Peyer's patch (tissue), 4 donors: ENCODE measurements around the gene SNRNP70. TPM values are rescaled to one million over a fixed set of nuclear protein-coding genes. Genes with fewer than 3 reads are reported as not detected.

Experiments
- DNase-seq, 3 donors: peaks; one replicate each; pipeline ENCODE4 v3.0.0-alpha.2; 2017 to 2019
- H3K27ac ChIP-seq, 4 donors: fragments of 200-600 bp; sonication (generic); one replicate each; pipeline ENCODE4 v1.5.1; 2016 to 2019
- H3K27me3 ChIP-seq, 2 donors: fragments of 200-600 bp; sonication (generic); one replicate each; pipeline ENCODE4 v1.5.1; 2019
- H3K36me3 ChIP-seq, 3 donors: fragments of 200-600 bp; sonication (generic); one replicate each; pipeline ENCODE4 v1.5.1; 2016 to 2019
- H3K4me1 ChIP-seq, 4 donors: fragments of 200-600 bp; sonication (generic); one replicate each; pipeline ENCODE4 v1.5.1; 2016 to 2019
- H3K4me3 ChIP-seq, 4 donors: fragments of 200-600 bp; sonication (generic); 1 replicate in 3 of 4; 2 replicates in 1 of 4; pipeline ENCODE4 v1.5.1; 2016 to 2019; ENCODE audit warnings: mild to moderate bottlenecking in 1 of 4
- H3K9me3 ChIP-seq, 4 donors: fragments of 200-600 bp; sonication (generic); one replicate each; pipeline ENCODE4 v1.5.1; 2016 to 2019; ENCODE audit warnings: mild to moderate bottlenecking in 1 of 4
- POLR2A ChIP-seq, 2 donors: fragments of 450-650 bp; IDR thresholded peaks; one replicate each; pipeline ENCODE4 v1.5.1; 2017; ENCODE audit warnings: antibody characterized with exemption in 2 of 2, mild to moderate bottlenecking in 2 of 2, moderate library complexity in 2 of 2
- total RNA-seq, 4 donors: library from RNA; depleted of rRNA; stranded (reverse); fragments of >200 nt; gene quantifications; one replicate each; pipeline ENCODE4 v1.1.0, GENCODE V29; 2016
- TF ChIP-seq, protein P1 (sequence below), 6 experiments: fragments of 450-650 bp in 4 of 6; fragments of 200-600 bp in 2 of 6; sonication (generic) in 1 of 6; IDR thresholded peaks; one replicate each; pipeline ENCODE4 v1.5.1; 2017 to 2019; ENCODE audit warnings: antibody characterized with exemption in 6 of 6, mild to moderate bottlenecking in 3 of 6, moderate library complexity in 1 of 6

SNRNP70 gene
- total RNA-seq, 4 donors from 2014 or later: 240 to 520 (median 395) TPM

GRCh38 chr19:49117677-49118564 lies 32.7 kb downstream of the SNRNP70 start:
- Histone ChIP-seq H3K4me3 (peak overlapping the region; percentile 56 to 84 (median 64)), H3K27me3 (no peaks in the 10 kb centered on the region), H3K27ac (peak overlapping the region; percentile 95 to 100 (median 96)), H3K4me1 (peaks cover 2 to 39% (median 21%) of the 10 kb centered on the region in 4 donors), H3K36me3 (no peaks in the 10 kb centered on the region), H3K9me3 (no peaks in the 10 kb centered on the region)
- no peak for TF ChIP-seq POLR2A (IDR thresholded peaks at IDR 0.05)
- TF ChIP-seq, protein P1, sequence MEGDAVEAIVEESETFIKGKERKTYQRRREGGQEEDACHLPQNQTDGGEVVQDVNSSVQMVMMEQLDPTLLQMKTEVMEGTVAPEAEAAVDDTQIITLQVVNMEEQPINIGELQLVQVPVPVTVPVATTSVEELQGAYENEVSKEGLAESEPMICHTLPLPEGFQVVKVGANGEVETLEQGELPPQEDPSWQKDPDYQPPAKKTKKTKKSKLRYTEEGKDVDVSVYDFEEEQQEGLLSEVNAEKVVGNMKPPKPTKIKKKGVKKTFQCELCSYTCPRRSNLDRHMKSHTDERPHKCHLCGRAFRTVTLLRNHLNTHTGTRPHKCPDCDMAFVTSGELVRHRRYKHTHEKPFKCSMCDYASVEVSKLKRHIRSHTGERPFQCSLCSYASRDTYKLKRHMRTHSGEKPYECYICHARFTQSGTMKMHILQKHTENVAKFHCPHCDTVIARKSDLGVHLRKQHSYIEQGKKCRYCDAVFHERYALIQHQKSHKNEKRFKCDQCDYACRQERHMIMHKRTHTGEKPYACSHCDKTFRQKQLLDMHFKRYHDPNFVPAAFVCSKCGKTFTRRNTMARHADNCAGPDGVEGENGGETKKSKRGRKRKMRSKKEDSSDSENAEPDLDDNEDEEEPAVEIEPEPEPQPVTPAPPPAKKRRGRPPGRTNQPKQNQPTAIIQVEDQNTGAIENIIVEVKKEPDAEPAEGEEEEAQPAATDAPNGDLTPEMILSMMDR (IDR thresholded peaks at IDR 0.05): no peak
- peak in 1 of 3 donors; percentile 54 for DNase-seq

DNA sequence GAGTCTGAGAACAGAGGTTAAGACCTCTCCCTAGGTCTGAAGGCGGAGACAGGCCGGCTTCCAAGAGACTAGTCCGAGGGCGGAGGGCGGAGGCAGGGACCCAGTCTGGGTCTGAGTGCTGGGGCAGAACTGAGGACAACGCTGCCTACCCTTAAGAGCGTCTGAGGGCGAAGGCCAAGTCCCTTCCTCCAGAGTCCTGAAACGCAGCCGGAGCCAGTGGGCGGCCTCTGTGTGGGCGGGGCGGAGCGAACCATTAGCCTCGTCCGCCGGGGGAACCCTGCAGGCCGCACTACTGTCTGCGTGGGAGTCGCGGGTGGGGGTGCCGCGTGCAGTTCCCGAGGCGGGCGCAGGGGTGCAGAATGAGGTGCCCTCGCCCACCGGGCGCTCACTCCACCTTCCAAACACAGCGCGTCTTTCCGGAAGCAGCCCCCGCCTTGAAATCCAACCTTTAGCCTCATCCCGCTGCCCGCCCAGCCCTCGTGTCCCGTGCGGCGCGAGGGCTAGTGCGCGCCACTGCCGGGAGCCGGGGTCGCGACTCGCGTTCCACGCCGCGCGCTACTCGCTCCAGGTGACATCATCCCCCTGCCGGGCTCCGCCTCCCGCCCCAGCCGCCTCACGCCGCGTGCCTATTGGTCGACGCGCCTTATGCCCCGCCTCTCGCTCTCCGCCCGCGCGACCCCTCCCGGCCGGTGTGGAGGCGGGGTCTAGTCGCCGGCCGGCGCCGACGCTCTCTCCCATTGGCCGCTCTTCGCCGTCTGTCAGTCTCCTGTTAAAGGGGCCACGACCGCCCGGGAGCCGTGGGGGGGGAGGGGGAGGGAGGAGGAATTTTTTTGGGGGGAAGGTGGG lies 33.5 kb downstream of the SNRNP70 start, which contains the start of gene C19orf73:
TSS of gene C19orf73 (minus strand) at position 579 of the 846 bp plus-strand sequence. CDS start at position 458, 121 bp downstream.
- Histone ChIP-seq H3K4me3 (peak within 1 kb of the TSS; percentile 56 to 84 (median 64)), H3K27me3 (no peaks in the 10 kb centered on the region), H3K36me3 (no peaks in the 10 kb centered on the region), H3K27ac (peak within 1 kb of the TSS; percentile 95 to 100 (median 96)), H3K9me3 (no peaks in the 10 kb centered on the region), H3K4me1 (peaks cover 2 to 32% (median 17%) of the 10 kb centered on the region in 4 donors)
- TF ChIP-seq POLR2A (IDR thresholded peaks at IDR 0.05): peak; percentile 37 to 74
- TF ChIP-seq, protein P1 (IDR thresholded peaks at IDR 0.05): peak in 4 of 6 experiments; percentile 21 to 50 (median 40)
- peak; percentile 94 to 98 (median 98) for DNase-seq

DNA sequence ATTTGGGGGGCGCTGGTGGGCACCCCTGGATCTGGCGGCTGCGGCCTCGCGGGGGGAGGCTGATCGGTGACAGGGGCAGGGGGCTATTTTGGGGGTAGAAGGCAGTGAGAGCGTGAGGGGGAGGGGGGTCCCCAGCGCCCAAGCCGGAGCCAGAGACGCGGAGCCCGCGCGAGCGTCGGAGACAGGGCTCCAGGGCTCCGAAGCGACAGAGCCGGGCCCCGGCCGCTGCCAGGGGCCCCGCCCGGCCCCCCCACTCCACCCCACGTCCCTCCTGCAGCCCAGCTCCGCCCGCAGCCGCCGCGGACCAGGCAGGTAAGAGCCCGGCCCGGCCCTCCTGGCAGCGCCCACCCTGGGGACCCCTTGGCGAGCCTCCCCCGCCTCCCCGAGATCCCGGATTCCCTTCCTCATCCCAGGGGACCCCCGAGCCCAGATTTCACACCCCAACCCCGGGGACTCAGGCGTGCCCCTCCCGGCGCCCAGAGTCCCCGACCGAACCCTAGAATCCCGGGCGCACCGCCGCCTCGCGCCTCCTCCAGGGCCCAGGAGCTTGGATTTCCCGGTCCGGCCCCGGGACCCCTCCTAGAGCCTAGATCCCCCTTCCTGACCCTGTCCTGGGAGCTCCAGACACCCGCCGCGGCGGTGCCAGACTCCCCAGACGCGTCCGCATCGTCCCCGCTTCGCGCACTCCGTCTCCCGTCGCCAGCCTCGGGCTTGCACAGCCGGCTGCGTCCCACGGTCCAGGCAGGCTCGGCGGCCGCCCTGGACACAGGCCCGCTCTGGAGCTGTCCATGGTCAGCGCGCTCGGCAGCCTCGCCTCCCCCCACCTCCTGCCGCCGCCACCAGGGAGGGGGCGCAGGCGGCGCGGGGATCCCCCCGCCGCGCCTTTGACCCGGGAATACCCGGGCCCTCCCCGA lies 34.4 kb downstream of the SNRNP70 start, which contains the start of gene PPFIA3:
TSS of gene PPFIA3 (plus strand) at position 134 of the 914 bp plus-strand sequence. CDS start 8,330 bp downstream, outside the sequence.
- TF ChIP-seq, protein P1 (IDR thresholded peaks at IDR 0.05): no peak
- no peak for TF ChIP-seq POLR2A (IDR thresholded peaks at IDR 0.05)
- H3K27ac ChIP-seq: peak within 1 kb of the TSS; percentile 95 to 100 (median 96)
- H3K27me3 ChIP-seq: no peaks in the 10 kb centered on the region
- H3K4me3 ChIP-seq: peak within 1 kb of the TSS; percentile 56 to 84 (median 64)
- no peaks in the 10 kb centered on the region for H3K36me3 ChIP-seq
- DNase-seq: peak in 2 of 3 donors; percentile 70 to 71
- H3K9me3 ChIP-seq: no peaks in the 10 kb centered on the region
- H3K4me1 ChIP-seq: peaks cover 2 to 29% (median 15%) of the 10 kb centered on the region in 4 donors

- H3K27ac ChIP-seq: peak overlapping the region in 1 of 4 donors; percentile 95
- H3K27me3 ChIP-seq: no peaks in the 10 kb centered on the region
- TF ChIP-seq, protein P1 (IDR thresholded peaks at IDR 0.05): no peak
- no peak for TF ChIP-seq POLR2A (IDR thresholded peaks at IDR 0.05)
- H3K4me3 ChIP-seq: peak overlapping the region; percentile 56 to 84 (median 64)
- peaks cover 2 to 32% (median 12%) of the 10 kb centered on the region in 4 donors for H3K4me1 ChIP-seq
- DNase-seq: no peak
- H3K9me3 ChIP-seq: no peaks in the 10 kb centered on the region
- no peaks in the 10 kb centered on the region for H3K36me3 ChIP-seq
Measured at GRCh38 chr19:49120325-49120683, 35.1 kb downstream of the SNRNP70 start.
